ENCODE measurements around the gene SGSM2. TPM values are rescaled to one million over a fixed set of nuclear protein-coding genes. Genes with fewer than 3 reads are reported as not detected.

The SGSM2 gene
- total RNA-seq, 1 donor: 37.3 TPM

GRCh38 chr17:2295575-2295974 is 41.7 kb upstream of the SGSM2 start:
- H3K27ac ChIP-seq (ENCODE audit: low read depth, low read length): no peak overlapping the region
- no peak overlapping the region for H2AFZ ChIP-seq (ENCODE audit: low read length)
- H4K20me1 ChIP-seq (ENCODE audit: insufficient read depth, low read length): peaks cover 18% of the 10 kb centered on the region
- peaks cover 59% of the 10 kb centered on the region for H3K36me3 ChIP-seq (ENCODE audit: insufficient read depth, low read length)
- no peaks in the 10 kb centered on the region for H3K27me3 ChIP-seq (ENCODE audit: insufficient read depth, low read length)
- no peaks in the 10 kb centered on the region for H3K9me3 ChIP-seq (ENCODE audit: low read depth, low read length)
- DNase-seq (ENCODE audit: insufficient read length, low spot score, missing footprints): no peak
- no peak overlapping the region for H3K4me3 ChIP-seq (ENCODE audit: insufficient read depth, low read length)
- H3K4me1 ChIP-seq (ENCODE audit: insufficient read depth, low read length): no peaks in the 10 kb centered on the region
- no peak overlapping the region for H3K4me2 ChIP-seq (ENCODE audit: insufficient read depth, low read length)
- H3K79me2 ChIP-seq (ENCODE audit: insufficient read depth, low read length): peaks cover 61% of the 10 kb centered on the region
- TF ChIP-seq CTCF (IDR thresholded peaks at IDR 0.05; ENCODE audit: extremely low read depth, low read depth, low read length): no peak

- peaks cover 3% of the 10 kb centered on the region for H3K4me1 ChIP-seq (ENCODE audit: insufficient read depth, low read length)
- H3K27ac ChIP-seq (ENCODE audit: low read depth, low read length): no peak overlapping the region
- TF ChIP-seq CTCF (IDR thresholded peaks at IDR 0.05; ENCODE audit: extremely low read depth, low read depth, low read length): no peak
- H3K79me2 ChIP-seq (ENCODE audit: insufficient read depth, low read length): peaks cover 75% of the 10 kb centered on the region
- H3K36me3 ChIP-seq (ENCODE audit: insufficient read depth, low read length): peaks cover 49% of the 10 kb centered on the region
- DNase-seq (ENCODE audit: insufficient read length, low spot score, missing footprints): no peak
- peaks cover 23% of the 10 kb centered on the region for H4K20me1 ChIP-seq (ENCODE audit: insufficient read depth, low read length)
- H3K27me3 ChIP-seq (ENCODE audit: insufficient read depth, low read length): no peaks in the 10 kb centered on the region
- H3K9me3 ChIP-seq (ENCODE audit: low read depth, low read length): no peaks in the 10 kb centered on the region
- no peak overlapping the region for H3K4me2 ChIP-seq (ENCODE audit: insufficient read depth, low read length)
- no peak overlapping the region for H3K4me3 ChIP-seq (ENCODE audit: insufficient read depth, low read length)
- no peak overlapping the region for H2AFZ ChIP-seq (ENCODE audit: low read length)
Measured at GRCh38 chr17:2297023-2297422, 40.3 kb upstream of the SGSM2 start.

- no peaks in the 10 kb centered on the region for H3K9me3 ChIP-seq (ENCODE audit: low read depth, low read length)
- no peak overlapping the region for H3K27ac ChIP-seq (ENCODE audit: low read depth, low read length)
- H3K4me3 ChIP-seq (ENCODE audit: insufficient read depth, low read length): no peak overlapping the region
- H3K79me2 ChIP-seq (ENCODE audit: insufficient read depth, low read length): peaks cover 87% of the 10 kb centered on the region
- peaks cover 11% of the 10 kb centered on the region for H3K4me1 ChIP-seq (ENCODE audit: insufficient read depth, low read length)
- peaks cover 28% of the 10 kb centered on the region for H4K20me1 ChIP-seq (ENCODE audit: insufficient read depth, low read length)
- no peak for TF ChIP-seq CTCF (IDR thresholded peaks at IDR 0.05; ENCODE audit: extremely low read depth, low read depth, low read length)
- no peak overlapping the region for H2AFZ ChIP-seq (ENCODE audit: low read length)
- peak; percentile 76 for DNase-seq (ENCODE audit: insufficient read length, low spot score, missing footprints)
- H3K36me3 ChIP-seq (ENCODE audit: insufficient read depth, low read length): peaks cover 31% of the 10 kb centered on the region
- no peaks in the 10 kb centered on the region for H3K27me3 ChIP-seq (ENCODE audit: insufficient read depth, low read length)
- no peak overlapping the region for H3K4me2 ChIP-seq (ENCODE audit: insufficient read depth, low read length)
Measured at GRCh38 chr17:2299136-2299535, 38.2 kb upstream of the SGSM2 start.

- DNase-seq (ENCODE audit: insufficient read length, low spot score, missing footprints): no peak
- Histone ChIP-seq H3K27me3 (ENCODE audit: insufficient read depth, low read length) (no peaks in the 10 kb centered on the region), H3K4me1 (ENCODE audit: insufficient read depth, low read length) (peaks cover 11% of the 10 kb centered on the region), H3K4me2 (ENCODE audit: insufficient read depth, low read length) (no peak overlapping the region), H3K9me3 (ENCODE audit: low read depth, low read length) (no peaks in the 10 kb centered on the region), H2AFZ (ENCODE audit: low read length) (no peak overlapping the region), H3K27ac (ENCODE audit: low read depth, low read length) (no peak overlapping the region), H3K4me3 (ENCODE audit: insufficient read depth, low read length) (no peak overlapping the region), H4K20me1 (ENCODE audit: insufficient read depth, low read length) (peaks cover 24% of the 10 kb centered on the region), H3K79me2 (ENCODE audit: insufficient read depth, low read length) (peaks cover 84% of the 10 kb centered on the region), H3K36me3 (ENCODE audit: insufficient read depth, low read length) (peaks cover 28% of the 10 kb centered on the region)
- TF ChIP-seq CTCF (IDR thresholded peaks at IDR 0.05; ENCODE audit: extremely low read depth, low read depth, low read length): no peak
Measured at GRCh38 chr17:2299756-2300155, 37.5 kb upstream of the SGSM2 start.
